H1 (cell line): ENCODE measurements around the gene TDO2.

ENCODE experiments used
- CREB1 ChIP-seq: IDR thresholded peaks from 2 replicates; pipeline ENCODE4 v1.6.1; 2012; ENCODE audit warnings: inconsistent platforms
- EZH2 ChIP-seq: fragments of 200-600 bp; sonication (generic); IDR thresholded peaks from 2 replicates; pipeline ENCODE4 v1.7.1; 2012; ENCODE audit warnings: low read depth, mild to moderate bottlenecking, moderate library complexity, low read length, inconsistent platforms; ENCODE audit not compliant: severe bottlenecking
- TF ChIP-seq, protein P1 (sequence below), 3 experiments: IDR thresholded peaks; 1 replicate in 2 of 3; 2 replicates in 1 of 3; pipeline versions ENCODE4 v1.5.1 to v1.6.1; 2011; ENCODE audit warnings: low read length in 3 of 3, mild to moderate bottlenecking in 3 of 3, inconsistent platforms in 2 of 3, low read depth in 1 of 3, moderate library complexity in 1 of 3; ENCODE audit not compliant: insufficient read depth in 1 of 3; ENCODE audit errors: control extremely low read depth in 1 of 3
- TF ChIP-seq, protein P2 (sequence below): IDR thresholded peaks from 2 replicates; pipeline ENCODE4 v1.6.1; 2012; ENCODE audit warnings: inconsistent platforms

- TF ChIP-seq, protein P1, sequence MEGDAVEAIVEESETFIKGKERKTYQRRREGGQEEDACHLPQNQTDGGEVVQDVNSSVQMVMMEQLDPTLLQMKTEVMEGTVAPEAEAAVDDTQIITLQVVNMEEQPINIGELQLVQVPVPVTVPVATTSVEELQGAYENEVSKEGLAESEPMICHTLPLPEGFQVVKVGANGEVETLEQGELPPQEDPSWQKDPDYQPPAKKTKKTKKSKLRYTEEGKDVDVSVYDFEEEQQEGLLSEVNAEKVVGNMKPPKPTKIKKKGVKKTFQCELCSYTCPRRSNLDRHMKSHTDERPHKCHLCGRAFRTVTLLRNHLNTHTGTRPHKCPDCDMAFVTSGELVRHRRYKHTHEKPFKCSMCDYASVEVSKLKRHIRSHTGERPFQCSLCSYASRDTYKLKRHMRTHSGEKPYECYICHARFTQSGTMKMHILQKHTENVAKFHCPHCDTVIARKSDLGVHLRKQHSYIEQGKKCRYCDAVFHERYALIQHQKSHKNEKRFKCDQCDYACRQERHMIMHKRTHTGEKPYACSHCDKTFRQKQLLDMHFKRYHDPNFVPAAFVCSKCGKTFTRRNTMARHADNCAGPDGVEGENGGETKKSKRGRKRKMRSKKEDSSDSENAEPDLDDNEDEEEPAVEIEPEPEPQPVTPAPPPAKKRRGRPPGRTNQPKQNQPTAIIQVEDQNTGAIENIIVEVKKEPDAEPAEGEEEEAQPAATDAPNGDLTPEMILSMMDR (IDR thresholded peaks at IDR 0.05; ENCODE audit: control extremely low read depth in 1 of 3, insufficient read depth in 1 of 3, low read depth in 1 of 3, low read length in 3 of 3): no peak
- no peak for TF ChIP-seq CREB1
- TF ChIP-seq, protein P2, sequence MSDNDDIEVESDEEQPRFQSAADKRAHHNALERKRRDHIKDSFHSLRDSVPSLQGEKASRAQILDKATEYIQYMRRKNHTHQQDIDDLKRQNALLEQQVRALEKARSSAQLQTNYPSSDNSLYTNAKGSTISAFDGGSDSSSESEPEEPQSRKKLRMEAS: no peak
- TF ChIP-seq EZH2: no peak
These were observed 40.3 kb downstream of the TDO2 start for GRCh38 chr4:155943605-155944291.
